K562 (cell line): ENCODE results near the gene DESI2. TPM values are rescaled to one million over a fixed set of nuclear protein-coding genes. Genes with fewer than 3 reads are reported as not detected.
"Not testable (repeated sequence)": the region's sequence is repeated elsewhere in the genome, so short reads cannot be mapped to it uniquely, and the experiment has no call there.

Source experiments
- ATAC-seq: fragments of 200-7000 bp; cut with Tn5 transposase; 3 replicates; pipeline ENCODE4 v1.9.1; 2020; ENCODE audit warnings: moderate library complexity
- BruUV-seq: library from RNA; stranded (reverse); fragments of 400-500 nt; replicated peaks from 2 replicates; lab custom pipeline; 2021; lab: Mats Ljungman, UMichigan
- CTCF ChIA-PET: fragments of 300-600 bp; formaldehyde crosslinking; extraction: SDS; loops from one replicate; lab custom pipeline; 2021; ENCODE audit warnings: low intra/inter-chr PET ratio; lab: Yijun Ruan, JAX
- POLR2A ChIA-PET: fragments of 300-600, 350-650 bp; sonication (Branson Sonifier 250); formaldehyde crosslinking; extraction: SDS; loops from one replicate; lab custom pipeline; 2021; ENCODE audit warnings: antibody characterized with exemption, inconsistent platforms; lab: Yijun Ruan, JAX
- DNase-seq, 4 experiments: peaks; one replicate each; pipeline versions ENCODE4 v3.0.0 to v3.0.0-alpha.2; 2011 to 2018; ENCODE audit warnings: low spot score in 3 of 4, mixed read lengths in 3 of 4; ENCODE audit errors: extremely low read depth in 1 of 4
- FAIRE-seq: peaks from 2 replicates; lab custom pipeline; 2011; peaks lifted over from hg19 to GRCh38; lab: Jason Lieb, UNC
- H2AFZ ChIP-seq: 2 replicates; pipeline ENCODE4 v1.6.0; 2011; ENCODE audit warnings: low read depth, low read length, control low read depth, inconsistent platforms
- H3K27ac ChIP-seq: fragments of 200-600 bp; 3 replicates; pipeline ENCODE4 v1.8.0; 2011; ENCODE audit warnings: low read depth, mild to moderate bottlenecking, control low read depth, inconsistent platforms, low read length, moderate library complexity, mixed read lengths; ENCODE audit errors: extremely low read depth
- H3K27me3 ChIP-seq, 2 experiments: fragments of 300-600 bp in 1 of 2; 2 replicates in 1 of 2; 3 replicates in 1 of 2; pipeline versions ENCODE4 v1.6.0 to v1.8.0; 2011; ENCODE audit warnings: inconsistent platforms in 2 of 2, low read length in 2 of 2, mild to moderate bottlenecking in 1 of 2, mixed read lengths in 1 of 2, moderate library complexity in 1 of 2; ENCODE audit not compliant: control insufficient read depth in 2 of 2, insufficient read depth in 2 of 2
- H3K36me3 ChIP-seq: fragments of 300-600 bp; 3 replicates; pipeline ENCODE4 v1.8.0; 2011; ENCODE audit warnings: mild to moderate bottlenecking, low read length, inconsistent platforms; ENCODE audit not compliant: control insufficient read depth, insufficient read depth
- H3K4me1 ChIP-seq, 2 experiments: fragments of 200-600 bp in 1 of 2; replicated peaks in 1 of 2; 2 replicates in 1 of 2; 3 replicates in 1 of 2; pipeline versions ENCODE4 v1.5.1 to v1.8.0; 2011; ENCODE audit warnings: inconsistent platforms in 2 of 2, low read length in 2 of 2, mild to moderate bottlenecking in 1 of 2, mixed read lengths in 1 of 2, moderate library complexity in 1 of 2; ENCODE audit not compliant: control insufficient read depth in 2 of 2, insufficient read depth in 2 of 2
- H3K4me2 ChIP-seq: 2 replicates; pipeline ENCODE4 v1.6.1; 2011; ENCODE audit warnings: low read length, control low read depth, inconsistent platforms, mixed read lengths; ENCODE audit not compliant: insufficient read depth
- H3K4me3 ChIP-seq: fragments of 200-600 bp; sonication (generic), shearing (Covaris generic); 2 replicates; pipeline ENCODE4 v1.5.1; 2016; ENCODE audit warnings: control low read depth, inconsistent platforms
- H3K79me2 ChIP-seq: fragments of 200-600 bp; 3 replicates; pipeline ENCODE4 v1.8.0; 2011; ENCODE audit warnings: low read length, inconsistent platforms; ENCODE audit not compliant: control insufficient read depth, insufficient read depth
- H3K9ac ChIP-seq, 2 experiments: 2 replicates each; pipeline versions ENCODE4 v1.6.0 to v1.6.1; 2011; ENCODE audit warnings: low read depth in 2 of 2, low read length in 2 of 2, control low read depth in 1 of 2, inconsistent platforms in 1 of 2, mild to moderate bottlenecking in 1 of 2, mixed read lengths in 1 of 2; ENCODE audit not compliant: insufficient read depth in 1 of 2
- H3K9me1 ChIP-seq: one replicate; pipeline ENCODE4 v1.6.0; 2011; ENCODE audit warnings: inconsistent platforms, mild to moderate bottlenecking, low read length, moderate library complexity; ENCODE audit not compliant: control insufficient read depth, insufficient read depth
- H3K9me3 ChIP-seq: replicated peaks from 2 replicates; pipeline ENCODE4 v1.5.1; 2011; ENCODE audit warnings: low read depth, low read length, inconsistent platforms; ENCODE audit not compliant: control insufficient read depth, insufficient read depth
- H4K20me1 ChIP-seq: replicated peaks from 2 replicates; pipeline ENCODE4 v1.6.1; 2011; ENCODE audit warnings: low read length, inconsistent platforms, mixed read lengths; ENCODE audit not compliant: control insufficient read depth, insufficient read depth
- HNRNPK ChIP-seq: fragments of 200-400 bp; formaldehyde crosslinking; IDR thresholded peaks from one replicate; pipeline ENCODE4 v1.6.1; 2018; ENCODE audit warnings: mild to moderate bottlenecking, low read depth, low read length; ENCODE audit not compliant: poor library complexity, severe bottlenecking
- SPI1 ChIP-seq: IDR thresholded peaks from 2 replicates; pipeline ENCODE4 v1.6.1; 2011; ENCODE audit warnings: low read depth, low read length, control low read depth, borderline replicate concordance
- TGIF2 ChIP-seq: sonication (generic); formaldehyde crosslinking; IDR thresholded peaks from 2 replicates; pipeline ENCODE4 v1.8.1; 2022; ENCODE audit warnings: mild to moderate bottlenecking, missing genetic modification reagents, moderate library complexity
- ZNF445 ChIP-seq: fragments of 250-450 bp; sonication (Bioruptor Pico); IDR thresholded peaks from 2 replicates; pipeline ENCODE4 v1.4.0; 2020; ENCODE audit warnings: low read depth, mild to moderate bottlenecking, moderate library complexity
- ZNF766 ChIP-seq: fragments of 200-800 bp; sonication (Bioruptor generic); conservative IDR thresholded peaks from 2 replicates; pipeline ENCODE4 v1.6.1; 2016; ENCODE audit warnings: missing genetic modification characterization, missing compliant biosample characterization
- WGBS: fragments of 100-300 bp; shearing (Covaris generic); methylation state at CpG from one replicate; pipeline ENCODE4 v1.1.6; 2016; ENCODE audit warnings: low coverage, mixed read lengths; ENCODE audit not compliant: insufficient coverage; ENCODE audit errors: missing lambda C conversion rate; 5-methylcytosine and 5-hydroxymethylcytosine counted together
- in situ Hi-C: fragments of 300-500 bp; cut with MboI; formaldehyde crosslinking; loops from 4 replicates; pipeline ENCODE4 v1.15.0; 2018; ENCODE audit warnings: inconsistent platforms, mixed read lengths
- intact Hi-C: fragments of 100-400 bp; cut with micrococcal nuclease; formaldehyde crosslinking; loops from 2 replicates; pipeline ENCODE4 v1.14.2; 2022
- polyA plus RNA-seq, 8 experiments: library from polyadenylated mRNA; depleted of rRNA in 4 of 8; stranded (reverse) in 5 of 8; unstranded in 3 of 8; fragments of >200 nt; fragmentation: Nextera tagmentation in 2 of 8; fragmentation: Illumina TruSeq in 1 of 8; extraction: Ambion mirVana in 2 of 8; extraction: Trizol in 1 of 8; gene quantifications; 2 replicates each; pipeline versions ENCODE4 v1.2.1 to v1.2.3, GENCODE V29; 2011 to 2014; ENCODE audit warnings: inconsistent platforms in 1 of 8, missing spikeins in 1 of 8
- total RNA-seq, 7 experiments: library from RNA; depleted of rRNA in 6 of 7; stranded (reverse); fragments of >200 nt in 6 of 7; fragmentation: Illumina TruSeq in 2 of 7; extraction: Trizol in 2 of 7; gene quantifications; 2 replicates each; pipeline versions ENCODE4 v1.2.1 to v1.2.3, GENCODE V29; 2011 to 2021; ENCODE audit warnings: low replicate concordance in 1 of 7
- TF ChIP-seq, protein P1 (sequence below): sonication (generic); formaldehyde crosslinking; IDR thresholded peaks from 2 replicates; pipeline ENCODE4 v1.8.0; 2023; ENCODE audit warnings: missing genetic modification reagents, mild to moderate bottlenecking, borderline replicate concordance

The DESI2 gene
- total and polyA plus RNA-seq, 9 of the 15 experiments (the other 6 are each of a cell fraction or from before 2014, with no cell fraction given): 17.4 to 59.4 (median 38.4) TPM

DNA sequence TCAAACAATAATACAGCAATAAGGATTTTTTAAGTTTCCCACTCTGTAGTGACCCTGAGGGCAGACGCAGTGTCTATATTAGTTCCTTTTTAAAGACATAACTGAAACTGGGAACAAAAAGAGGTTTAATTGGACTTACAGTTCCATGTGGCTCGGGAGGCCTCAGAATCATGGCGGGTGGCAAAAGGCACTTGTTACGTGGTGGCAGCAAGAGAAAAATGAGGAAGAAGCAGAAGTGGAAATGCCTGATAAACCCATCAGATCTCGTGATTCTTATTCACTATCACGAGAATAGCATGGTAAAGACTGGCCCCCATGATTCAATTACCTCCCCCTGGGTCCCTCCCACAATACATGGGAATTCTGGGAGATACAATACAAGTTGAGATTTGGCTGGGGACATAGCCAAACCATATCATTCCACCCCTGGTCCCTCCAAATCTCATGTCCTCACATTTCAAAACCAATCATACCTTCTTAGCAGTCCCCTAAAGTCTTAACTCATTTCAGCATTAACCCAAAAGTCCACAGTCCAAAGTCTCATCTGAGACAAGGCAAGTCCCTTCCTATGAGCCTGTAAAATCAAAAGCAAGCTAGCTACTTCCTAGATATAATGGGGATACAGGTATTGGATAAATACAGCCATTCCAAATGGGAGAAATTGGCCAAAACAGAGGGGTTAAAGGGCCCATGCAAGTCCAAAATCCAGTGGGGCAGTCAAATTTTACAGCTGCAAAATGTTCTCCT lies 13.9 kb downstream of the DESI2 start:
- ATAC-seq, H3K27me3 ChIP-seq, H3K27ac ChIP-seq, DNase-seq, H3K9ac ChIP-seq, H2AFZ ChIP-seq, POLR2A ChIA-PET, FAIRE-seq, H3K9me1 ChIP-seq, H3K36me3 ChIP-seq, intact Hi-C loops, H3K9me3 ChIP-seq, BruUV-seq, in situ Hi-C loops, CTCF ChIA-PET, H3K4me3 ChIP-seq, H3K4me2 ChIP-seq: not testable (repeated sequence)
- H4K20me1 ChIP-seq: peaks cover 13% of the 10 kb centered on the region; the same call in 1 of the 2 replicates
- WGBS: 60% methylated on average over 6 of the region's 6 CpGs
- 0 out of 2 replicates have a peak, but pooled peaks have one; percentile 46 for TF ChIP-seq SPI1
- 0 out of 2 replicates have a peak, but pooled peaks have one; percentile 53 for TF ChIP-seq ZNF766 (CRISPR knock-in tag)
- peaks cover 0 to 23% of the 10 kb centered on the region in 2 experiments; a peak in 4 of 5 replicates for H3K4me1 ChIP-seq
- H3K79me2 ChIP-seq: peaks cover 79% of the 10 kb centered on the region

DNA sequence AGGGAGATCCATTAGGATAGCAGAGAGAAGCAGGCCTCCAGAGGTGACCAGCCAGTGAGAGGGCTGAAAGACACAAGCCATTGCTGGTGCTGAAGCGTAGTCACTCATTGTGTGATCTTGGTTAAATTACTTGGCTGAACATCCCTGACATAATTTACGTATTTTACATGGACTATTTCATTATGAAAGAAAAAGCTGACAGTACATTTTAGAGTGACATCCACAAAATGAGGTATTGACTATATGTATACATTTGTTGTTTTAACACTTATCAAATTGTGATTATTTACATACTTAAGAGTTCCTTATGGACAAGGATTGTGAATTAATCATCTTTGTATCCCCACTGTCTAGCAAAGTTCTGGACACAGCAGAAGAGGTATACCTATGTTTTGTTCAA lies 14.9 kb downstream of the DESI2 start:
- H3K9ac ChIP-seq: no peak overlapping the region
- H3K79me2 ChIP-seq: peaks cover 74% of the 10 kb centered on the region
- no peak overlapping the region for H3K4me3 ChIP-seq
- intact Hi-C loops: no loop called here
- H3K36me3 ChIP-seq: peaks cover 14% of the 10 kb centered on the region; the same call in 1 of the 3 replicates
- CTCF ChIA-PET: no interaction called here
- POLR2A ChIA-PET: no interaction called here
- H3K27me3 ChIP-seq: no peaks in the 10 kb centered on the region
- no TSS peak for BruUV-seq
- DNase-seq: no peak
- H3K4me2 ChIP-seq: no peak overlapping the region
- in situ Hi-C loops: no loop called here
- H2AFZ ChIP-seq: no peak overlapping the region
- FAIRE-seq: no peak
- ATAC-seq: 0 out of 3 replicates have a peak, but pooled peaks have one; percentile 7
- peaks cover 13% of the 10 kb centered on the region; the same call in 1 of the 2 replicates for H4K20me1 ChIP-seq
- no peaks in the 10 kb centered on the region for H3K9me3 ChIP-seq
- H3K4me1 ChIP-seq: peaks cover 0 to 23% of the 10 kb centered on the region in 2 experiments; a peak in 4 of 5 replicates
- 93% methylated on average over 2 of the region's 2 CpGs for WGBS
- H3K27ac ChIP-seq: no peak overlapping the region
- H3K9me1 ChIP-seq: no peaks in the 10 kb centered on the region
- TF ChIP-seq HNRNPK (no peak), TGIF2 (CRISPR knock-in tag) (no peak), ZNF445 (CRISPR knock-in tag) (no peak)
- TF ChIP-seq, protein P1, sequence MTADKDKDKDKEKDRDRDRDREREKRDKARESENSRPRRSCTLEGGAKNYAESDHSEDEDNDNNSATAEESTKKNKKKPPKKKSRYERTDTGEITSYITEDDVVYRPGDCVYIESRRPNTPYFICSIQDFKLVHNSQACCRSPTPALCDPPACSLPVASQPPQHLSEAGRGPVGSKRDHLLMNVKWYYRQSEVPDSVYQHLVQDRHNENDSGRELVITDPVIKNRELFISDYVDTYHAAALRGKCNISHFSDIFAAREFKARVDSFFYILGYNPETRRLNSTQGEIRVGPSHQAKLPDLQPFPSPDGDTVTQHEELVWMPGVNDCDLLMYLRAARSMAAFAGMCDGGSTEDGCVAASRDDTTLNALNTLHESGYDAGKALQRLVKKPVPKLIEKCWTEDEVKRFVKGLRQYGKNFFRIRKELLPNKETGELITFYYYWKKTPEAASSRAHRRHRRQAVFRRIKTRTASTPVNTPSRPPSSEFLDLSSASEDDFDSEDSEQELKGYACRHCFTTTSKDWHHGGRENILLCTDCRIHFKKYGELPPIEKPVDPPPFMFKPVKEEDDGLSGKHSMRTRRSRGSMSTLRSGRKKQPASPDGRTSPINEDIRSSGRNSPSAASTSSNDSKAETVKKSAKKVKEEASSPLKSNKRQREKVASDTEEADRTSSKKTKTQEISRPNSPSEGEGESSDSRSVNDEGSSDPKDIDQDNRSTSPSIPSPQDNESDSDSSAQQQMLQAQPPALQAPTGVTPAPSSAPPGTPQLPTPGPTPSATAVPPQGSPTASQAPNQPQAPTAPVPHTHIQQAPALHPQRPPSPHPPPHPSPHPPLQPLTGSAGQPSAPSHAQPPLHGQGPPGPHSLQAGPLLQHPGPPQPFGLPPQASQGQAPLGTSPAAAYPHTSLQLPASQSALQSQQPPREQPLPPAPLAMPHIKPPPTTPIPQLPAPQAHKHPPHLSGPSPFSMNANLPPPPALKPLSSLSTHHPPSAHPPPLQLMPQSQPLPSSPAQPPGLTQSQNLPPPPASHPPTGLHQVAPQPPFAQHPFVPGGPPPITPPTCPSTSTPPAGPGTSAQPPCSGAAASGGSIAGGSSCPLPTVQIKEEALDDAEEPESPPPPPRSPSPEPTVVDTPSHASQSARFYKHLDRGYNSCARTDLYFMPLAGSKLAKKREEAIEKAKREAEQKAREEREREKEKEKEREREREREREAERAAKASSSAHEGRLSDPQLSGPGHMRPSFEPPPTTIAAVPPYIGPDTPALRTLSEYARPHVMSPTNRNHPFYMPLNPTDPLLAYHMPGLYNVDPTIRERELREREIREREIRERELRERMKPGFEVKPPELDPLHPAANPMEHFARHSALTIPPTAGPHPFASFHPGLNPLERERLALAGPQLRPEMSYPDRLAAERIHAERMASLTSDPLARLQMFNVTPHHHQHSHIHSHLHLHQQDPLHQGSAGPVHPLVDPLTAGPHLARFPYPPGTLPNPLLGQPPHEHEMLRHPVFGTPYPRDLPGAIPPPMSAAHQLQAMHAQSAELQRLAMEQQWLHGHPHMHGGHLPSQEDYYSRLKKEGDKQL (CRISPR knock-in tag): no peak
